ENCODE measurements around the gene FLOT2. TPM values are rescaled to one million over a fixed set of nuclear protein-coding genes. Genes with fewer than 3 reads are reported as not detected.
A peak's percentile ranks its signal among the peaks of the same experiment; 100 is the strongest.
"Not testable (repeated sequence)": the region's sequence is repeated elsewhere in the genome, so short reads cannot be mapped to it uniquely, and the experiment has no call there.

FLOT2 gene
- total and polyA plus RNA-seq, 8 donors, result 32.1 to 65.2 (median 36.9) TPM

GRCh38 chr17:28937044-28937729 lies 39.7 kb upstream of the FLOT2 start:
- intact Hi-C loops (cut with DNase I), result no loop called here
- H3K36me3 ChIP-seq, result no peaks in the 10 kb centered on the region
- peak; percentile 76 to 82 (median 80) for ATAC-seq
- no peak for TF ChIP-seq CTCF (IDR thresholded peaks at IDR 0.05)
- H3K27ac ChIP-seq, result peak overlapping the region in 3 of 4 donors; percentile 20 to 69 (median 62)
- 40 to 45% methylated on average over 5 of the region's 5 CpGs for WGBS, 2 donors
- no peak for DNase-seq
- H3K27me3 ChIP-seq, result no peaks in the 10 kb centered on the region
- H3K4me3 ChIP-seq, result no peak overlapping the region
- H3K9me3 ChIP-seq, result no peaks in the 10 kb centered on the region
- no peak for FAIRE-seq
- H3K4me1 ChIP-seq, result peaks cover 14 to 58% (median 32%) of the 10 kb centered on the region in 3 donors

GRCh38 chr17:28935744-28936460 lies 38.4 kb upstream of the FLOT2 start:
- WGBS, 2 donors, result 65 to 68% methylated on average over 8 of the region's 8 CpGs
- H3K4me1 ChIP-seq, result peaks cover 14 to 53% (median 29%) of the 10 kb centered on the region in 3 donors

GRCh38 chr17:28934508-28934907 lies 37.0 kb upstream of the FLOT2 start:
- H3K36me3 ChIP-seq; DNase-seq; FAIRE-seq; H3K27me3 ChIP-seq; H3K27ac ChIP-seq; H3K4me3 ChIP-seq; ATAC-seq; intact Hi-C loops (cut with DNase I); H3K9me3 ChIP-seq: not testable (repeated sequence)
- peaks cover 14 to 39% (median 24%) of the 10 kb centered on the region in 3 donors for H3K4me1 ChIP-seq
- WGBS, 2 donors, result 96 to 98% methylated on average over 8 of the region's 8 CpGs

More at GRCh38 chr17:28935744-28936460, 38.4 kb upstream of the FLOT2 start:
- no peak overlapping the region for H3K4me3 ChIP-seq
- intact Hi-C loops (cut with DNase I), result no loop called here
- ATAC-seq, result no peak
- H3K36me3 ChIP-seq, result no peaks in the 10 kb centered on the region
- H3K27ac ChIP-seq, result peak overlapping the region in 3 of 4 donors; percentile 13 to 62 (median 16)
- DNase-seq, result no peak
- H3K9me3 ChIP-seq, result no peaks in the 10 kb centered on the region
- no peak for TF ChIP-seq CTCF (IDR thresholded peaks at IDR 0.05)
- no peak for FAIRE-seq
- no peaks in the 10 kb centered on the region for H3K27me3 ChIP-seq

GRCh38 chr17:28929787-28930186 lies 32.3 kb upstream of the FLOT2 start:
- Histone ChIP-seq H3K27ac (no peak overlapping the region), H3K9me3 (no peaks in the 10 kb centered on the region), H3K4me3 (no peak overlapping the region), H3K4me1 (peaks cover 0 to 10% (median 0%) of the 10 kb centered on the region in 3 donors), H3K27me3 (no peaks in the 10 kb centered on the region), H3K36me3 (peaks cover 0 to 11% (median 0%) of the 10 kb centered on the region in 3 donors)
- 93 to 95% methylated on average over 2 of the region's 2 CpGs for WGBS, 2 donors
- FAIRE-seq (no peak), ATAC-seq (no peak), DNase-seq (no peak)
- intact Hi-C loops (cut with DNase I), result no loop called here
- no peak for TF ChIP-seq CTCF (IDR thresholded peaks at IDR 0.05)

GRCh38 chr17:28928061-28928460 lies 30.5 kb upstream of the FLOT2 start:
- Histone ChIP-seq H3K4me1 (peaks cover 0 to 10% (median 0%) of the 10 kb centered on the region in 3 donors), H3K27ac (no peak overlapping the region), H3K27me3 (no peaks in the 10 kb centered on the region), H3K9me3 (no peaks in the 10 kb centered on the region), H3K4me3 (no peak overlapping the region), H3K36me3 (peaks cover 0 to 23% (median 0%) of the 10 kb centered on the region in 3 donors)
- WGBS, 2 donors, result 97 to 98% methylated on average over 2 of the region's 2 CpGs
- FAIRE-seq (no peak), DNase-seq (no peak), ATAC-seq (no peak)
- no peak for TF ChIP-seq CTCF (IDR thresholded peaks at IDR 0.05)
- intact Hi-C loops (cut with DNase I), result no loop called here
